ENCODE measurements around the gene C17orf107. TPM values are rescaled to one million over a fixed set of nuclear protein-coding genes. Genes with fewer than 3 reads are reported as not detected.

Gene C17orf107
- total RNA-seq, 1 experiment from 2014 or later, result 0.18 TPM

DNA sequence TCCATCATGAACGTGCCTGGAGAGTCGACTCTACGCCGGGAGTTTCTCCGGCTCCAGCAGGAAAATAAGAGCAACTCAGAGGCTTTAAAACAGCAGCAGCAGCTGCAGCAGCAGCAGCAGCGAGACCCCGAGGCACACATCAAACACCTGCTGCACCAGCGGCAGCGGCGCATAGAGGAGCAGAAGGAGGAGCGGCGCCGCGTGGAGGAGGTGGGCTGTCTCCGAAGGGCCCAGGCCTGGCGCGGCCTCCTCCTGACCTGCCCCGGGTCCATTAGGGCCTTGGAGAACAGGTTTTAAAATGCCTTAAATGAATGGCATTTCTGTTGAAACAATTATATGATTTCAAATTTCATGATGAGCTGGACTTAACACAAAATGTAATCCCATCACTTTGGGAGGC is 11.8 kb upstream of the C17orf107 start:
- H3K27ac ChIP-seq, result no peak overlapping the region
- peaks cover 58% of the 10 kb centered on the region for H3K36me3 ChIP-seq
- no peaks in the 10 kb centered on the region for H3K27me3 ChIP-seq (replicated peaks)
- no peaks in the 10 kb centered on the region for H3K4me1 ChIP-seq (replicated peaks)
- no peaks in the 10 kb centered on the region for H3K9me3 ChIP-seq (replicated peaks)
- no peak for DNase-seq (ENCODE audit: low read depth in 1 of 2, low spot score in 2 of 2)
- no peak overlapping the region for H3K4me3 ChIP-seq

GRCh38 chr17:4891411-4892410 is 7.6 kb upstream of the C17orf107 start:
- H3K9me3 ChIP-seq (replicated peaks), result no peaks in the 10 kb centered on the region
- H3K36me3 ChIP-seq, result peaks cover 69% of the 10 kb centered on the region
- H3K27me3 ChIP-seq (replicated peaks), result no peaks in the 10 kb centered on the region
- no peaks in the 10 kb centered on the region for H3K4me1 ChIP-seq (replicated peaks)
- no peak overlapping the region for H3K4me3 ChIP-seq
- DNase-seq (ENCODE audit: low read depth in 1 of 2, low spot score in 2 of 2), result no peak
- H3K27ac ChIP-seq, result no peak overlapping the region

DNA sequence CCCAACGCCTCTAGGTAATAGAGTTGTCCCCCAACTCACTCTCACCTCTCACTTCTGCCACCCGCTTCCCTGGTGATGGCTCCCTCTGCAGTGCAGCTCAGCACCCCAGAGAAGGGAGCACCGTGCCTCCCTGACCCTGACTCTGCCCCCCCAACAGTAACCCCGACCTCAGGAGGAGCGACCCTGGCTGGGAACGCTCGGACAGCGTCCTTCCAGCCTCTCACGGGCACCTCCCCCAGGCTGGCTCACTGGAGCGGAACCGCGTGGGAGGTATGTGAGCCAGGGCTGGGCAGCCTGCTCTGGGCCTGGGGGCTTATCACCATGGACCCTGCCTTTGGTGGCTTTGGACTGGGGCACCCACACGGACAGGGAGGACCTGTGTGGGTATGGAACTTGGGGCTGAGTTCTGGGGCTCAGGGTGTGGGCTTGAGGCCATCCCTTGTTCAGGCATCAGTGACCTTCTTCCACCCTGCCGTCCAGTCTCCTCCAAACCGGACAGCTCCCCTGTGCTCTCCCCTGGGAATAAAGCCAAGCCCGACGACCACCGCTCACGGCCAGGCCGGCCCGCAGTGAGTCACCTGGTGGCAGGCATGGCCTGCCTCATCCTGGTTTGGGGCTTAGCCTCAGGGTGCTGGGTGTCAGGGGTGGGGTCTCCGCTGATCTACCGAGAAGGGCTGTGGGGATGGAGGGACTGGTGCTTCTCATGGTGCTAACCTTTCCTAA is 6.7 kb upstream of the C17orf107 start:
- H3K9me3 ChIP-seq (replicated peaks), result no peaks in the 10 kb centered on the region
- DNase-seq (ENCODE audit: low read depth in 1 of 2, low spot score in 2 of 2), result no peak
- no peaks in the 10 kb centered on the region for H3K27me3 ChIP-seq (replicated peaks)
- H3K4me1 ChIP-seq (replicated peaks), result no peaks in the 10 kb centered on the region
- H3K27ac ChIP-seq, result no peak overlapping the region
- no peak overlapping the region for H3K4me3 ChIP-seq
- peaks cover 70% of the 10 kb centered on the region for H3K36me3 ChIP-seq

- H3K4me3 ChIP-seq, result no peak overlapping the region
- H3K27ac ChIP-seq, result no peak overlapping the region
- no peaks in the 10 kb centered on the region for H3K27me3 ChIP-seq (replicated peaks)
- H3K36me3 ChIP-seq, result peaks cover 64% of the 10 kb centered on the region
- no peaks in the 10 kb centered on the region for H3K9me3 ChIP-seq (replicated peaks)
- H3K4me1 ChIP-seq (replicated peaks), result no peaks in the 10 kb centered on the region
- no peak for DNase-seq (ENCODE audit: low read depth in 1 of 2, low spot score in 2 of 2)
Measured at GRCh38 chr17:4893272-4893671, 6.1 kb upstream of the C17orf107 start.

- no peak for DNase-seq (ENCODE audit: low read depth in 1 of 2, low spot score in 2 of 2)
- H3K27ac ChIP-seq, result no peak overlapping the region
- H3K4me1 ChIP-seq (replicated peaks), result no peaks in the 10 kb centered on the region
- no peaks in the 10 kb centered on the region for H3K27me3 ChIP-seq (replicated peaks)
- no peaks in the 10 kb centered on the region for H3K9me3 ChIP-seq (replicated peaks)
- H3K36me3 ChIP-seq, result peaks cover 61% of the 10 kb centered on the region
- H3K4me3 ChIP-seq, result no peak overlapping the region
Measured at GRCh38 chr17:4893721-4894560, 5.4 kb upstream of the C17orf107 start.

GRCh38 chr17:4895121-4895520 is 4.2 kb upstream of the C17orf107 start:
- no peak overlapping the region for H3K27ac ChIP-seq
- H3K36me3 ChIP-seq, result peaks cover 56% of the 10 kb centered on the region
- no peaks in the 10 kb centered on the region for H3K9me3 ChIP-seq (replicated peaks)
- H3K4me3 ChIP-seq, result no peak overlapping the region
- DNase-seq (ENCODE audit: low read depth in 1 of 2, low spot score in 2 of 2), result no peak
- H3K27me3 ChIP-seq (replicated peaks), result no peaks in the 10 kb centered on the region
- H3K4me1 ChIP-seq (replicated peaks), result no peaks in the 10 kb centered on the region

- Histone ChIP-seq H3K4me1 (replicated peaks) (no peaks in the 10 kb centered on the region), H3K4me3 (no peak overlapping the region), H3K36me3 (peaks cover 49% of the 10 kb centered on the region), H3K27me3 (replicated peaks) (no peaks in the 10 kb centered on the region), H3K27ac (no peak overlapping the region), H3K9me3 (replicated peaks) (no peaks in the 10 kb centered on the region)
- no peak for DNase-seq (ENCODE audit: low read depth in 1 of 2, low spot score in 2 of 2)
Measured at GRCh38 chr17:4895657-4896331, 3.5 kb upstream of the C17orf107 start.

- no peaks in the 10 kb centered on the region for H3K9me3 ChIP-seq (replicated peaks)
- peaks cover 44% of the 10 kb centered on the region for H3K36me3 ChIP-seq
- no peak for DNase-seq (ENCODE audit: low read depth in 1 of 2, low spot score in 2 of 2)
- no peak overlapping the region for H3K4me3 ChIP-seq
- no peaks in the 10 kb centered on the region for H3K4me1 ChIP-seq (replicated peaks)
- H3K27me3 ChIP-seq (replicated peaks), result no peaks in the 10 kb centered on the region
- no peak overlapping the region for H3K27ac ChIP-seq
Measured at GRCh38 chr17:4896332-4897197, 2.8 kb upstream of the C17orf107 start.

DNA sequence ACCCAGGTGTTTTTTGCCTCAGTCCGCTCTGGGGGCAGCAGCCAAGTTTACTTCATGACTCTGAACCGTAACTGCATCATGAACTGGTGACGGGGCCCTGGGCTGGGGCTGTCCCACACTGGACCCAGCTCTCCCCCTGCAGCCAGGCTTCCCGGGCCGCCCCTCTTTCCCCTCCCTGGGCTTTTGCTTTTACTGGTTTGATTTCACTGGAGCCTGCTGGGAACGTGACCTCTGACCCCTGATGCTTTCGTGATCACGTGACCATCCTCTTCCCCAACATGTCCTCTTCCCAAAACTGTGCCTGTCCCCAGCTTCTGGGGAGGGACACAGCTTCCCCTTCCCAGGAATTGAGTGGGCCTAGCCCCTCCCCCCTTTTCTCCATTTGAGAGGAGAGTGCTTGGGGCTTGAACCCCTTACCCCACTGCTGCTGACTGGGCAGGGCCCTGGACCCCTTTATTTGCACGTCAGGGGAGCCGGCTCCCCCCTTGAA is 2.1 kb upstream of the C17orf107 start:
- Histone ChIP-seq H3K4me1 (replicated peaks) (no peaks in the 10 kb centered on the region), H3K27me3 (replicated peaks) (no peaks in the 10 kb centered on the region), H3K9me3 (replicated peaks) (no peaks in the 10 kb centered on the region), H3K27ac (no peak overlapping the region), H3K4me3 (no peak overlapping the region), H3K36me3 (peaks cover 39% of the 10 kb centered on the region)
- DNase-seq (ENCODE audit: low read depth in 1 of 2, low spot score in 2 of 2), result no peak

GRCh38 chr17:4897785-4898184 is 1.6 kb upstream of the C17orf107 start:
- no peak overlapping the region for H3K27ac ChIP-seq
- DNase-seq (ENCODE audit: low read depth in 1 of 2, low spot score in 2 of 2), result no peak
- no peaks in the 10 kb centered on the region for H3K4me1 ChIP-seq (replicated peaks)
- H3K9me3 ChIP-seq (replicated peaks), result no peaks in the 10 kb centered on the region
- no peak overlapping the region for H3K4me3 ChIP-seq
- peaks cover 39% of the 10 kb centered on the region for H3K36me3 ChIP-seq
- no peaks in the 10 kb centered on the region for H3K27me3 ChIP-seq (replicated peaks)

GRCh38 chr17:4898351-4898750 is 985 bp upstream of the C17orf107 start:
- DNase-seq (ENCODE audit: low read depth in 1 of 2, low spot score in 2 of 2), result no peak

GRCh38 chr17:4898927-4899326 is 409 bp upstream of the C17orf107 start:
- no peaks in the 10 kb centered on the region for H3K27me3 ChIP-seq (replicated peaks)
- no peaks in the 10 kb centered on the region for H3K4me1 ChIP-seq (replicated peaks)
- H3K9me3 ChIP-seq (replicated peaks), result no peaks in the 10 kb centered on the region
- peaks cover 32% of the 10 kb centered on the region for H3K36me3 ChIP-seq
- no peak overlapping the region for H3K27ac ChIP-seq
- DNase-seq (ENCODE audit: low read depth in 1 of 2, low spot score in 2 of 2), result no peak
- no peak overlapping the region for H3K4me3 ChIP-seq

More at GRCh38 chr17:4898351-4898750, 985 bp upstream of the C17orf107 start:
- Histone ChIP-seq H3K27ac (no peak overlapping the region), H3K4me3 (no peak overlapping the region), H3K9me3 (replicated peaks) (no peaks in the 10 kb centered on the region), H3K27me3 (replicated peaks) (no peaks in the 10 kb centered on the region), H3K4me1 (replicated peaks) (no peaks in the 10 kb centered on the region), H3K36me3 (peaks cover 38% of the 10 kb centered on the region)

Data from SJSA1 (cell line).